GM23248 (cell line): ENCODE results near the gene SSR1. TPM values are rescaled to one million over a fixed set of nuclear protein-coding genes. Genes with fewer than 3 reads are reported as not detected.

ENCODE experiments used
- DNase-seq: peaks from one replicate; pipeline ENCODE4 v3.0.0-alpha.2; 2015
- H2AFZ ChIP-seq: fragments of 200-600 bp; sonication (generic); 2 replicates; pipeline ENCODE4 v1.6.1; 2016; ENCODE audit warnings: antibody characterized with exemption
- H3F3A ChIP-seq: fragments of 200-600 bp; sonication (generic); 2 replicates; pipeline ENCODE4 v1.6.1; 2016; ENCODE audit warnings: mild to moderate bottlenecking, antibody characterized with exemption, mixed run types; ENCODE audit not compliant: insufficient read depth
- H3K27ac ChIP-seq: fragments of 200-600 bp; sonication (generic); 2 replicates; pipeline ENCODE4 v1.5.1; 2016; ENCODE audit warnings: mild to moderate bottlenecking
- H3K27me3 ChIP-seq: fragments of 200-600 bp; sonication (generic); replicated peaks from 2 replicates; pipeline ENCODE4 v1.6.1; 2016; ENCODE audit warnings: mild to moderate bottlenecking; ENCODE audit not compliant: insufficient read depth
- H3K36me3 ChIP-seq: fragments of 200-600 bp; sonication (generic); 2 replicates; pipeline ENCODE4 v1.6.1; 2016; ENCODE audit warnings: low read depth, mild to moderate bottlenecking
- H3K4me1 ChIP-seq: fragments of 200-600 bp; sonication (generic); 2 replicates; pipeline ENCODE4 v1.6.1; 2016; ENCODE audit warnings: mild to moderate bottlenecking; ENCODE audit not compliant: insufficient read depth
- H3K4me2 ChIP-seq: fragments of 200-600 bp; sonication (generic); one replicate; pipeline ENCODE4 v1.6.1; 2016; ENCODE audit warnings: mild to moderate bottlenecking; ENCODE audit not compliant: unreplicated experiment
- H3K4me3 ChIP-seq: fragments of 200-600 bp; sonication (generic); 2 replicates; pipeline ENCODE4 v1.5.1; 2016; ENCODE audit warnings: mild to moderate bottlenecking
- H3K79me2 ChIP-seq: fragments of 200-600 bp; sonication (generic); 2 replicates; pipeline ENCODE4 v1.6.1; 2016; ENCODE audit warnings: mild to moderate bottlenecking; ENCODE audit not compliant: insufficient read depth
- H3K9ac ChIP-seq: fragments of 200-600 bp; sonication (generic); 2 replicates; pipeline ENCODE4 v1.6.1; 2016; ENCODE audit warnings: mild to moderate bottlenecking
- H3K9me2 ChIP-seq: fragments of 200-600 bp; sonication (generic); 2 replicates; pipeline ENCODE4 v1.6.1; 2016; ENCODE audit warnings: mixed run types, mild to moderate bottlenecking, moderate library complexity; ENCODE audit not compliant: insufficient read depth
- H3K9me3 ChIP-seq: fragments of 200-600 bp; sonication (generic); one replicate; pipeline ENCODE4 v1.6.1; 2017; ENCODE audit warnings: low read depth
- H4K20me1 ChIP-seq: fragments of 200-600 bp; sonication (generic); 2 replicates; pipeline ENCODE4 v1.6.0; 2016; ENCODE audit not compliant: insufficient read depth
- EZH2 ChIP-seq: fragments of 200-600 bp; sonication (generic); IDR thresholded peaks from 2 replicates; pipeline ENCODE4 v1.6.1; 2018; ENCODE audit warnings: antibody characterized with exemption, mild to moderate bottlenecking; ENCODE audit not compliant: insufficient read depth, poor library complexity, severe bottlenecking
- EZH2phosphoT487 ChIP-seq: fragments of 200-600 bp; sonication (generic); IDR thresholded peaks from 2 replicates; pipeline ENCODE4 v1.6.1; 2018; ENCODE audit warnings: antibody characterized with exemption, moderate library complexity, mild to moderate bottlenecking, low read depth; ENCODE audit not compliant: insufficient read depth
- WGBS, 2 experiments: methylation state at CpG; one replicate each; pipeline ENCODE4 v1.1.6; 2015 to 2017; ENCODE audit warnings: low lambda C conversion rate in 2 of 2, low coverage in 1 of 2; ENCODE audit errors: missing lambda C conversion rate in 2 of 2; 5-methylcytosine and 5-hydroxymethylcytosine counted together
- in situ Hi-C: fragments of 300-500 bp; cut with MboI; formaldehyde crosslinking; loops from 2 replicates; pipeline ENCODE4 v1.15.0; 2020
- polyA plus RNA-seq: library from polyadenylated mRNA; unstranded; fragments of >200 nt; fragmentation: Nextera tagmentation; extraction: Ambion mirVana; gene quantifications from 2 replicates; pipeline ENCODE4 v1.2.1, GENCODE V29; 2016
- total RNA-seq: library from RNA; depleted of rRNA; stranded (reverse); fragments of >200 nt; shearing (Covaris generic); gene quantifications from 2 replicates; pipeline ENCODE4 v1.2.3, GENCODE V29; 2014

Gene SSR1
- total and polyA plus RNA-seq, 2 experiments from 2014 or later, result 180 to 241 TPM

DNA sequence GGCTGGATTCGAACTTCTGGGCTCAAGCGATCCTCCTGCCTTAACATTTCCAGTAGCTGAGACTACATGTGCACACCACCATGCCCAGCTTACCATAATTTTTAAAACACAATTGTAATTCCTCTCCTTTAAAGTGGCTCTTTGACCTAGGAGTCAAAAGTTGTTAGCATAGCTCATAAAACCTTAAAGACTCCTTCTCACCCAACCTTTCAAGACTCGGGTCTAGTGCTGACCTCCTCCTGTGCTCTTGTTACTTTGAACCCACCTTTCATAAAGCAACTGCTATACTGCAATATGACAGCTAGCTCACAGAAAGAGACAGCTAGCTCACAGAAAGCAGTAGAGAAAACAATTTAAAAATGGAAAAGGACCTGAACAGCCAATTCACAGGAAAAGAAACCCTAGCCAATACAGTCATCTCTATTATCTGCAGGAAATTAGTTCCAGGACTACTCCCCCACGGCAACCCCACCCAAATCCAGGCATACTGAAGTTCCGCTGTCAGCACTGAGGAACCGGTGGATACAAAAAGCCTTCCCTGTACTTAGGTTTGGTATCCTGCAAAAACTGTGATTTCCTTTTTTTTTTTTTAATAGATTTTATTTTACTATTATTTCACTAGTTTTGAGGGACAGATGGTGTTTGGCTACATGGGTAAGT is 20.3 kb downstream of the SSR1 start:
- Histone ChIP-seq H3K9me3 (no peaks in the 10 kb centered on the region), H3K9ac (no peak overlapping the region; the same call in 1 of the 2 replicates), H3K36me3 (peaks cover 80% of the 10 kb centered on the region), H3K27me3 (no peaks in the 10 kb centered on the region), H3K27ac (peak overlapping the region; percentile 36; the same call in 1 of the 2 replicates), H3K79me2 (peaks cover 49% of the 10 kb centered on the region), H4K20me1 (no peaks in the 10 kb centered on the region), H3K4me2 (peak overlapping the region; percentile 21), H3K9me2 (no peaks in the 10 kb centered on the region), H3K4me3 (no peak overlapping the region), H2AFZ (no peak overlapping the region), H3F3A (peaks cover 21% of the 10 kb centered on the region; the same call in 1 of the 2 replicates), H3K4me1 (peaks cover 14% of the 10 kb centered on the region)
- 55 to 57% methylated on average over 6 of the region's 6 CpGs for WGBS, 2 experiments
- peak; percentile 73 for DNase-seq
- no peak for TF ChIP-seq EZH2phosphoT487
- no peak for TF ChIP-seq EZH2
- in situ Hi-C loops, result no loop called here

DNA sequence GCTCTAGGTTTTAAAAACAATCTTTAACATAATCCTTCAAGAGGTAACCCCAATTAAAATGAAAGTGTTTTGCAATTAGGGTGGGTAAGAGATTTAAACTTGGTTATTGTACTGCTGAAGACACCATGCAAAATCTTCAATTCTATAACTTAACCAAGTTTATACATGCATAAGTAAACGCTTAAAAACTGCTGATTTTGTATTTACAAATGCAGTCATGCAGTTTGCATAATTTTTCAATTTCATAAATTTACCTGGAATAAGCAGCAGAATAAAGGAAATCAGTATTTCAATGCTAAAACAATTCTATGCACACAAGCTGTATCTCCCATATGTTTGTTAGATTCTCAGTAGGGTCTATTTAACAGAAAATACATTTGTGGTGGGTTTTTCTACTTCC is 22.9 kb downstream of the SSR1 start:
- Histone ChIP-seq H3K9me3 (no peaks in the 10 kb centered on the region), H3K9ac (no peak overlapping the region), H3K9me2 (no peaks in the 10 kb centered on the region), H4K20me1 (no peaks in the 10 kb centered on the region), H3K27me3 (no peaks in the 10 kb centered on the region), H3K27ac (no peak overlapping the region), H3K36me3 (peaks cover 76% of the 10 kb centered on the region), H3F3A (peaks cover 23% of the 10 kb centered on the region; the same call in 1 of the 2 replicates), H3K79me2 (peaks cover 24% of the 10 kb centered on the region), H3K4me3 (no peak overlapping the region), H3K4me2 (no peak overlapping the region), H3K4me1 (peaks cover 14% of the 10 kb centered on the region), H2AFZ (no peak overlapping the region)
- TF ChIP-seq EZH2phosphoT487 (no peak), EZH2 (no peak)
- no peak for DNase-seq
- in situ Hi-C loops, result no loop called here
- WGBS, 2 experiments, result 50 to 59% methylated on average over 1 of the region's 1 CpG

DNA sequence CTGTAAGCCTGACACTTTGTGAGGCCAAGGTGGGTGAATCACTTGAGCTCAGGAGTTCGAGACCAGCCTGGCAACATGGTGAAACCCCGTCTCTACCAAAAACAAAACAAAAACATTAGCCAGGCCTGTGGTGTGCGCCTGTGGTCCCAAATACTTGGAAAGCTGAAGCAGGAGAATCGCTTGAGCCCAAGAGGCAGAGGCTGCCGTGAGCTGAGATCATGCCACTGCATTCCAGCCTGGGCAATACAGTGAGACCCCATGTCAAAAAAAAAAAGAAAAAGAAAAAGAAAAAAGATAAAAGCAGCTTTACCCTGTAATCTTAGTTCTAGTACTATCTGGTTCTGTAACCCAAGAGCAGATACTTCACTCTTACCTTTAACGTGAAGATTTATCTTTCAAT is 27.6 kb downstream of the SSR1 start:
- no peaks in the 10 kb centered on the region for H4K20me1 ChIP-seq
- H3K9me3 ChIP-seq, result no peaks in the 10 kb centered on the region
- 98 to 100% methylated on average over 6 of the region's 6 CpGs for WGBS, 2 experiments
- H3K4me1 ChIP-seq, result no peaks in the 10 kb centered on the region
- H3K9me2 ChIP-seq, result no peaks in the 10 kb centered on the region
- in situ Hi-C loops, result no loop called here
- no peak overlapping the region for H3K27ac ChIP-seq
- no peak overlapping the region for H3K4me3 ChIP-seq
- no peak for DNase-seq
- no peak overlapping the region for H2AFZ ChIP-seq
- H3K4me2 ChIP-seq, result no peak overlapping the region
- H3K79me2 ChIP-seq, result no peaks in the 10 kb centered on the region
- peaks cover 54% of the 10 kb centered on the region for H3K36me3 ChIP-seq
- peaks cover 37% of the 10 kb centered on the region for H3F3A ChIP-seq
- no peak overlapping the region for H3K9ac ChIP-seq
- no peaks in the 10 kb centered on the region for H3K27me3 ChIP-seq
- TF ChIP-seq EZH2 (no peak), EZH2phosphoT487 (no peak)

DNA sequence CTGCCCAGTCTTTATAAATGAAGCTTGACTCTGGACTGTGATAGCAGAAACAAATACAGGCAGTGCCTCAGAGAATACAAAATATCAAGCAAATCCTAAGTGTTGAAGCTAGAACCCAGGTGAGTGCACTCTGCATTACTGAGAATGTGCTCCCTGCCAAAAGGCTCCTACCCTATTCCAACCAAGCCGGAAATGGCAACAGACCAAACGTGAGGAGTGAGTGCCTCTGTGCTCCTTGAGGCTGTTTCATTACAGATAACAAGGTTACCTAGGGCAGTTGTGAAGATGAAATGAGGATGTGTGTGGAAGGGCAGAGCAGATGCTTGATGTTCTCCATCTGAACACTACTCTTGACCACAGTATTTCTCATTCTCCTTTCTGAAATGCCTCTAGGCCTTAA is 29.3 kb downstream of the SSR1 start:
- Histone ChIP-seq H3K27ac (no peak overlapping the region), H2AFZ (no peak overlapping the region), H3K9me3 (no peaks in the 10 kb centered on the region), H4K20me1 (no peaks in the 10 kb centered on the region), H3K9me2 (no peaks in the 10 kb centered on the region), H3K79me2 (no peaks in the 10 kb centered on the region), H3K9ac (no peak overlapping the region), H3K36me3 (peaks cover 37% of the 10 kb centered on the region), H3K4me2 (no peak overlapping the region), H3K4me3 (no peak overlapping the region), H3K4me1 (no peaks in the 10 kb centered on the region), H3F3A (peaks cover 45% of the 10 kb centered on the region), H3K27me3 (no peaks in the 10 kb centered on the region)
- TF ChIP-seq EZH2phosphoT487 (no peak), EZH2 (no peak)
- in situ Hi-C loops, result no loop called here
- WGBS, 2 experiments, result 75 to 80% methylated on average over 2 of the region's 2 CpGs
- DNase-seq, result no peak
